Neuron (in vitro differentiated cells): ENCODE data around the gene RHOG.

ENCODE experiments used
- H2AFZ ChIP-seq: one replicate; pipeline ENCODE4 v1.6.1; 2013; ENCODE audit warnings: low read depth, mild to moderate bottlenecking, inconsistent platforms, low read length, moderate library complexity
- H3K27me3 ChIP-seq: one replicate; pipeline ENCODE4 v1.6.1; 2013; ENCODE audit warnings: low read length; ENCODE audit not compliant: insufficient read depth
- H3K36me3 ChIP-seq: one replicate; pipeline ENCODE4 v1.6.1; 2013; ENCODE audit warnings: low read length; ENCODE audit not compliant: insufficient read depth
- H3K4me1 ChIP-seq: one replicate; pipeline ENCODE4 v1.6.1; 2013; ENCODE audit warnings: low read length; ENCODE audit not compliant: insufficient read depth
- H3K4me3 ChIP-seq: 2 replicates; pipeline ENCODE4 v1.5.1; 2013; ENCODE audit warnings: mild to moderate bottlenecking, low read length, moderate library complexity
- H3K9me3 ChIP-seq: one replicate; pipeline ENCODE4 v1.6.1; 2013; ENCODE audit warnings: low read length

Gene RHOG

DNA sequence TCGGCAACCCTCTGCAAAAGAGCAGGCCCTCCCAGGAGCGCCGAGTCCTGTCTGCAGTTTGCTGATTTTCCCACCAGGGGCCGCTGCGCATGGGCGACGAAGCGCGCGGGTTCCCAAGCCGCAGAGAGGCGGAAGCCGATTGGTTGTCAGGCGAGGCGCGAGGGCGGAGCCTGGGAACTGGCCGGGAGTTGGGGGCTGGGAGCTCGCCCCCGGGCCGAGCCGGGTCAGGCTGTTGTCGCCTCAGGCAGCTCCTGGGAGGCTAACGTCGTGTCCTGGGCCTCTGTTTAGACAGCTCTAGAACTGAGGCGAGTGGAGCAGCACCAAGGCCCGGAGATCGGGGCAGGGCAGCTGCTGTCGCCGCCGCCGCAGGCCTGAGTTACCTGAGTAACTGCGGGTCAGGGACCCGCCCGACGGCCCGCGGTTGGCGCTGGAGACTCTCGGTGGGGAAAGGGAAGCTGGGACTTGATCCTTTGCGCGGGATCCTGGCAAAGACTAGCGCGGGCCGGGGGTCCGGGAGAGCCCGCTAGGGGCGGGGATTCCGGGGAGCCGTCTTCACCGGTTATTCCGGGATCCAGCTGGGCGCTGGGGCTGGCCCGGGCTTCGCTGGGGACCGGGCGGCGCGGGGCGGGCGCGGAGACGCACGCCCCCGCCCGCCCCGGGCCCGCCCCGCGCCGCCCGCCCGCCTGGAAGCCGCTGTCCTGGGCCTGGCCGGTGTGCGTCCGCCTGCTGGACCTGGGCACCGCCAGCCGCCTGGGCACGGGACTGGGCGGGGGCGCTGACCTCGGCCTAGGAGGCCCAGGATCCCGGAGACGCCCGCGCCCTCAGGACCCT lies 14.4 kb upstream of the RHOG start, which contains the start of gene STIM1:
Gene STIM1 (plus strand): TSS at position 688 of the 831 bp plus-strand sequence. CDS start 607 bp downstream, outside the sequence.
- Histone ChIP-seq H3K4me3 (peak within 1 kb of the TSS; percentile 94), H3K9me3 (no peaks in the 10 kb centered on the region), H3K27me3 (no peaks in the 10 kb centered on the region), H3K36me3 (no peaks in the 10 kb centered on the region), H3K4me1 (peaks cover 19% of the 10 kb centered on the region), H2AFZ (peak within 1 kb of the TSS; percentile 97)

DNA sequence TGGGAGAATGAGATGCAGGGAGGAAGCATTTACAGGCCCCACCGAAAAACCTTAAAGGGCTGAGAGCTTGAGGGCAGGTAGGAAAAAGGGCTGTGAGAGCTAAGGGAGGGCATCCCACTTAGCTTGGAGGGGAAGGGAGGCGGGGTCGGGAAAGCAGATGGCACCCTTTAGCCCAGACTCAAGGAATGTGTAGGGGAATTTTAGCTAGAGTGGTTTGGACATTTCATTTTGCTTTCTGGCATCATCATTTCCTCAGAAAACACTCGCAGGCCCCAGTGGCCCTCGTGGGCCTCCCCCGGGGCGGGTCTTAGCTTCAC lies 13.9 kb upstream of the RHOG start:
- Histone ChIP-seq H3K9me3 (no peaks in the 10 kb centered on the region), H3K36me3 (no peaks in the 10 kb centered on the region), H3K4me3 (peak overlapping the region; percentile 94), H2AFZ (peak overlapping the region; percentile 97), H3K27me3 (no peaks in the 10 kb centered on the region), H3K4me1 (peaks cover 19% of the 10 kb centered on the region)

DNA sequence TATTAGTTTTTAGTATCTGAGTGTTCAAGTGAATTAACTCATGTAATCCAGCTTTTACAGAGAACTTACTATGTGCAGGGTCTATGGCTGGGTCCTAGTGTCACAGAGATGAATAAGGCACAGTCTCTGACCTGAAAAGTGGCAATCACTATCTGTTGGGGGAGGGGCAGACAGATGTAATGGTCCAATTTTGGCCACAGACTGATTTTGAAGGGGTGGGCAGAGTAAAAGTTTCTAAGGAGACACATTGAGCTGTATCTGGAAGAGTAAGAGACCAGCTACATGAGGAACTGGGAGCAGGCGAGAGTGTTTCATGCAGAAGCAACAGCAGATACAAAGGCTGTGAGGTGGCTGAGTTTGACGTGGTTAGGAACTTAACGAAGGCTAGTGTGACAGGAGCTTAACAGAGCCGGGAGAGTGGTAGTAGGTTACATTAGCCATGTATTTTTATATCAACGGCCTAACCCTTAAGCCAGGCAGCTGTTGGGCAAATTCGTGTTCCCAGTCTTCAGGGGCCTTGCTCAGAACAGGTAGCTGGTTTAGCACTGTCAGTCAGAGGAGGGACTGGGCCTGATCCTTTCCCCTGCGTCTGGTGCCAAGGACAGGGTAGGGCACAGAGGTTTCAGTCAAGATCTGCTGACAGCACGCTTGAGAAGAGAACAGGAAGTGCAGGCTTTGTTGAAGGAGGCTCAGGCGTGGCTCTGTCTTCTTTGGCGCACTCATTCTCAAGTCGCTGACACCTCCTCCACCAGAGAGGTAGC lies 13.3 kb upstream of the RHOG start:
- H3K36me3 ChIP-seq, result no peaks in the 10 kb centered on the region
- no peaks in the 10 kb centered on the region for H3K27me3 ChIP-seq
- H3K9me3 ChIP-seq, result no peaks in the 10 kb centered on the region
- H2AFZ ChIP-seq, result peak overlapping the region; percentile 97
- H3K4me1 ChIP-seq, result peaks cover 19% of the 10 kb centered on the region
- H3K4me3 ChIP-seq, result peak overlapping the region; percentile 94

DNA sequence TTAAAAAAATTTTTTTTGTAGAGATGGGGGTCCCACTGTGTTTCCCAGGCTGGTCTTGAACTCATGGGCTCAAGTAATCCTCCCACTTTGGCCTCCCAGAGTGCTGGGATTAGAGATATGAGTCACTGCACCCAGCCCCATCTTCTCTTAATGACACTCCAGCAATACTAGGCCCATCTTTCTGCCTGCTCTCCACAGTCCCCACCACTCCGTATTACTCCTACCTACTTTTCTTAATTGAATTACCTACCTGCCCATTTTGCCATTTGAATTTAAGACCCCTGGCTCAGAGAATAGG lies 12.7 kb upstream of the RHOG start:
- no peaks in the 10 kb centered on the region for H3K27me3 ChIP-seq
- H3K36me3 ChIP-seq, result no peaks in the 10 kb centered on the region
- H3K9me3 ChIP-seq, result no peaks in the 10 kb centered on the region
- H3K4me3 ChIP-seq, result no peak overlapping the region
- peaks cover 15% of the 10 kb centered on the region for H3K4me1 ChIP-seq
- no peak overlapping the region for H2AFZ ChIP-seq

DNA sequence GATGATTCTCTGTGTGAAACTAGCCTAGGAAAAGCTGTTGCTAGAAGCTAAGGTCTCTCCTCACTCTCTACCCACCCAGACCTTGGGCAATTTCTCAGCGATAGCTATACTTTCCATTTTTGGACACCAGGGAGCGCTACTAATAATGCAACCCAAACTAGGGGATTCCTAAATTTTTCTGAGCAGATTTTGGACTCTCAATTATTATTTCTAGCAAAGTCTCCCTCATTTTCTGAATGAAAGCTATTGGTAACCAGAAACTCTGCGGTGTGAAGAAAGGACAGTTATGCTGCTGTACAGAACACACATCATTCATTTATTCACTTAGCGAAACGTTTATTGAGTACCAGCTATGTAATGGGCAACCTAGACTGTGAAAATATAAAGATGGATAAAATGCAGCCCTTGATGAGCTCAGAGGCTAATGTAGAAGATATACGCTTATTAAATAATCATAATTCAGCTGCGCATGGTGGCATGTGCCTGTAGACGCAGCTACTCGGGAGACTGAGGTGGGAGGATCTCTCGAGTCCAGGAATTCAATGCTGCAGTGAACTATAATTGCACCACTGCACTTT lies 8.6 kb upstream of the RHOG start:
- H3K4me3 ChIP-seq, result no peak overlapping the region
- H3K9me3 ChIP-seq, result no peaks in the 10 kb centered on the region
- H3K4me1 ChIP-seq, result peaks cover 2% of the 10 kb centered on the region
- H3K27me3 ChIP-seq, result no peaks in the 10 kb centered on the region
- no peak overlapping the region for H2AFZ ChIP-seq
- no peaks in the 10 kb centered on the region for H3K36me3 ChIP-seq

DNA sequence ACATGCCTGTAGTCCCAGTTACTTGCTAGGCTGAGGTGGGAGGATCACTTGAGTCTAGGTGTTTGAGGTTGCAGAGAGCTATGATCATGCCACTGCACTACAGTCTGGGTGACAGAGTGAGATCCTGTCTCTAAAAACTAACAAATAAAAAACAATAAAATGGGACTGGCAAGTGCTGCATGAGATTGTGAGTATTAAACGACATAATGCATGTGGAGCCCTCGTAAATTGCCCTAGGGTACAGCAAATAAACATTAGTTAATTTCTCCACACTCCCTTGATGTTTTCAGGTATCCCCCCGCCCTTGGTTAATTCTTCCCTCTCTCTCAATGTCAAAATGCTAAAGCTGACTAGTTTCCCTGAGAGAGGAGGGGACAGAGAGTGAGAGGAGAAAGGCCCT lies 4.9 kb upstream of the RHOG start:
- H3K4me3 ChIP-seq, result no peak overlapping the region
- H3K9me3 ChIP-seq, result no peaks in the 10 kb centered on the region
- H3K36me3 ChIP-seq, result no peaks in the 10 kb centered on the region
- H3K4me1 ChIP-seq, result peaks cover 2% of the 10 kb centered on the region
- no peak overlapping the region for H2AFZ ChIP-seq
- no peaks in the 10 kb centered on the region for H3K27me3 ChIP-seq

DNA sequence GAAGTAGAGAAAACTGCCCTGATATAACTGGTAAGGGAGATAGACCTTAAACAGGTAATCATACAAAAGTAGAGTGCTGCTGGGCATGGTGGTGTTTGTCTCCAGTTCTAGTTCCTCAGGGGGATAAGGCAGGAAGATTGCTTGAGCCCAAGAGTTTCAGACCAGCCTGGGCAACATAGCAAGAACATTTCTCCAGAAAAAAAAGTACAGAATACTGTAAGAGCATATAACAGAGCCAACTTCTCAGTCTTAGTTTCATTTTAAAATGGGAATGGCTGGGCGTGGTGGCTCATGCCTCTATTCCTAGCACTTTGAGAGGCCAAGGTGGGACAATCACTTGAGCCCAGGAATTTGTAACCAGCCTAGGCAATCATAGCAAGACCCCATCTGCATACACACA lies 4.5 kb upstream of the RHOG start:
- no peak overlapping the region for H2AFZ ChIP-seq
- no peak overlapping the region for H3K4me3 ChIP-seq

DNA sequence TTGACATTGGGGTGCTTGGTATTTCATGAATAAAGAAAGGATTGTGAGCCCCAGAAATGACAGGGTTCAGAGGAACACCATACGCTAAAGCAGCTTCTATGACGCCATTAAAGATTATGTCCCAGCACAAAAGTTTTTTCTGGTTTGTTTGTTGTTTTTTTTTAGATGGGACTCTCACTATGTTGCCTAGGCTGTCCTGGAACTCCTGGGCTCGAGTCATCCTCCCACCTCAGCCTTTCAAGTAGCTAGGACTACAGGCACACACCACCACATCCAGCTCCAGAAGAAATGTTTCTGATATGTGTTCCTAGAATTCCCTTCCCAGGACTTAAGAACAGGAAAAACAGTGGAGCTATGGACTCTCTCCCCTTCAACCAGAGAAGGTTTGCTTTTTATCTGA lies 2.6 kb upstream of the RHOG start:
- Histone ChIP-seq H2AFZ (no peak overlapping the region), H3K4me1 (peaks cover 10% of the 10 kb centered on the region), H3K9me3 (no peaks in the 10 kb centered on the region), H3K27me3 (no peaks in the 10 kb centered on the region), H3K4me3 (no peak overlapping the region), H3K36me3 (no peaks in the 10 kb centered on the region)

More for the DNA sequence above, 4.5 kb upstream of the RHOG start:
- Histone ChIP-seq H3K9me3 (no peaks in the 10 kb centered on the region), H3K4me1 (peaks cover 2% of the 10 kb centered on the region), H3K36me3 (no peaks in the 10 kb centered on the region), H3K27me3 (no peaks in the 10 kb centered on the region)

DNA sequence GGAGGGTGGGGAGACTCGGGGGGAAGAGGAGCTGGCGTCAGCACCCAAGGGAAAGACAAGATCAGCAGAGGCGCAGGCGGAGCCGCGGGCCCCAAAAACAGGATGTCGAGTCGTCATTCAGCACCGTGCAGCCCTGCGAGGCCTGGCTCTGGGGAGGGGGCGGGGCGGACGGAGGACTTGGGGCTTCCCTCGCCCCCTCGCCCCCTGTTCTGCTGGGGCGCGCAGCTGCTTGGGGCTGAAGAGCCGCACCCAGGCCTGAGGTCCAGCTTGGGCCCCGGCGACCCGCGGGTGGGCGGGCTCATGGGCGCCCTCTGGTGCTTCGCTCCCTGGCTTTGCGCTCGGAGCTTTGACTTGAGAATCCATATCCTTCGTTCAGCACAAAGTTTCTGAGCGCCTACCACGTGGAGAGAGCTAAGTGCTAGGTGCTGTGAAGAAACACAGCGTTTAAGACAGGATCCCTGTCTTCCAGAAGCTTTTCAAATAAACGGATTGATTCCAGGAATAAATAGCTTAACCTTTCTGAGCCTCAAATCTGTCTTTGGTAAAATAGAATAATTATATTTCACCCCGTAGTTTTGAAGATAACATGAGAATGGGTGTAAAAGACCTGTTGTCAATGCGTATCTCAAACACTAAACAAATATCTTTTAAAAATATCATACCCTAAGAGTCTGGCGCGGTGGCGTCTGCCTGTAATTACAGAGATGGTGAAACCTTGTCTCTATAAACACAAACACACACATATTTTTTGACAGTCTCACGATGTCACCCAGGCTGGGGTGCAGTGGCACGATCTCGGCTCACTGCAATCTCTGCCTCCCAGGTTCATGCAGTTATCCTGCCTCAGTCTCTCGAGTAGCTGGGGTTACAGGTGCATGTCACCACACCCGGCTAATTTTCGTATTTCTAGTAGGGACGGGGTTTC lies 929 bp upstream of the RHOG start:
- Histone ChIP-seq H3K9me3 (no peaks in the 10 kb centered on the region), H2AFZ (peak overlapping the region; percentile 91), H3K36me3 (no peaks in the 10 kb centered on the region)

DNA sequence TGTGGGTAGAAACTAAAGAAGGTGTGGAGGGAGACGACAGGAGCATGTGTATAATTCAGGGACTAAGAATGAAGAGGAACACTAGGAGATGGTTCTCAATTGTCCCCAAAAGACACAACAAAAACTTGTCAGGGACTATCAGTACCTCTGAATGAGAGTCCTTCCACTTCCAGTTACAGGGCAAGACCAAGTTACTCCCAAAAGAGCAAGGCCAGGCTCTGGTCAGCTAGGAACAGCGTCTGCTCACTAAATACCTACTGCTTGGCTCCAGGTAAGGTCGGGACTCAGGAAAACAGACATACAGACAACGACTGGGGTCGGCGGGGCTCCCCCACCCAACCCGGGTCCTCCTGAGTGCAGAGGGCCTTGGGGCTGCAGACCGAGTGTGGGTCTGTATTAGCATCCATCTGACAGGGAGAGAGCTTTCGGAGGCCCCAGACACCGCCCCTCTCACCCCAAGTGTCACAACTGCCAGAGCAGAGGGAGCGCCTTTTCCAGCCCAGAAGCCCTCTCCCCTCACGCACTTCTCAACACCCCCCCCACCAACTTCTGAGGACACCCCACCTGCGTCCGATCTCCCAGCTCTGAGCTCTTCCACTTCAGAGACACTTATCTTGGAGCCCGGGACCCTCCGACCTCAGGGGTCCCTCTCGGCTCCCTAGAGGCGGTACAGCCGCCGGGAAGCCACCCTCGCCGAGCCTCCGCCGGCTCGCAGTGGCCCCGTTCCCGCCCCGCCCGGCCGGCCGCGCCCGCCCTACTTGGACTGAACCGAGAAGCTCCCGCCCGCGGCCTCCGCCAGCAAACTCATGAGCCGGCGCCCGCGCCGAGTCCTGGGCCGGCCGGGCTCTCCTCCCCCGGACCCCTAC lies 522 bp downstream of the RHOG start:
- Histone ChIP-seq H3K4me1 (peaks cover 16% of the 10 kb centered on the region), H3K9me3 (no peaks in the 10 kb centered on the region), H3K4me3 (peak overlapping the region; percentile 61), H3K36me3 (peaks cover 2% of the 10 kb centered on the region), H3K27me3 (no peaks in the 10 kb centered on the region), H2AFZ (peak overlapping the region; percentile 68)

More for the DNA sequence above, 929 bp upstream of the RHOG start:
- Histone ChIP-seq H3K4me1 (peaks cover 16% of the 10 kb centered on the region), H3K4me3 (peak overlapping the region; percentile 61), H3K27me3 (no peaks in the 10 kb centered on the region)

DNA sequence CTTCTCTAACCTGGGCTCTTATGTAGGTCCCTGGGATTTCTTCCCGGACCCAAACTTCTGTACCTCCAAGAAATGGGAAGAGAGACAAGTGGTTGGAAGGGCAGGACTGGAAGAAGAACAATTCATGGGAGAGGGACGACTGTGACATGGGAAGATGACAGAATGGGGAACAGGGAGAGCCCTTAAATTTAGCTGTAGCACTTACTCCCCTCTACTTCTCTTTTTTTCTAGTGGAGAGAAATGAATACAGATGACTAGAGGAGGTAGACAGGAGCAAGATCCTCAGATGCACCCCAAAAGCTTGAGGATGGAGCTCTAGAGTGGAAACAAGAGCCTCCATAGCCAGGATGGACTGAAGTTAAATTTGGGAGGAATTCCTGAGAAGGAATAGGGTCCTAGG lies 2.3 kb downstream of the RHOG start:
- Histone ChIP-seq H3K9me3 (no peaks in the 10 kb centered on the region), H2AFZ (no peak overlapping the region), H3K4me1 (peaks cover 16% of the 10 kb centered on the region), H3K36me3 (peaks cover 4% of the 10 kb centered on the region), H3K4me3 (no peak overlapping the region), H3K27me3 (no peaks in the 10 kb centered on the region)

DNA sequence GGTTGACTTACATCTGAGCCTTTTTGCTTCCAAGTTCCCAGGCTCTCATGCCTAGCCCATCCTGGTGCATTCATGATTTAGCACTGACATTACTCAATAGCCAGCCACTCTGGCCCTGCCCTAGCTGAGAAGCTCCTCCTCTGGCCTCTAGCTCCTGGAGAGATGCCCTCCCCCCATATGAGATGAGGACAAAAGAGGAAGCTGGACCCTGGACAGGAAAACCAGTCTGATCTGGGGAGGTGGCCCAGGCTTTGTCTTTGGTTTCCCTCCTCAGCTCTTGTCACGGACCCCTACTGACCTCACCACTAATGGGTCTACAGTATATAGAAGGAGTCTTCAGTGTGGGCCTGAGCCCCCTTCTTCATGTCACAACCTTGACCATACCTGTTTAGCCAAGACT lies 3.0 kb downstream of the RHOG start:
- Histone ChIP-seq H3K27me3 (no peaks in the 10 kb centered on the region), H3K36me3 (peaks cover 4% of the 10 kb centered on the region), H3K4me3 (no peak overlapping the region), H3K4me1 (peaks cover 16% of the 10 kb centered on the region), H3K9me3 (no peaks in the 10 kb centered on the region), H2AFZ (no peak overlapping the region)
